Omental fat pad (tissue), 4 donors: Measurements from ENCODE around the gene PPM1M. TPM values are rescaled to one million over a fixed set of nuclear protein-coding genes. Genes with fewer than 3 reads are reported as not detected.

Experiments used
- ATAC-seq: fragments of 150-250 bp; one replicate; pipeline ENCODE4 v1.9.1; 2016; ENCODE audit warnings: mild to moderate bottlenecking, moderate library complexity; ENCODE audit not compliant: low FRiP score
- DNase-seq: peaks from one replicate; pipeline ENCODE4 v3.0.0-alpha.2; 2019; ENCODE audit warnings: low spot score
- total RNA-seq, 4 donors: library from RNA; depleted of rRNA; stranded (reverse); fragments of >200 nt; gene quantifications; one replicate each; pipeline ENCODE4 v1.1.0, GENCODE V29; 2016
- TF ChIP-seq, protein P1 (sequence below), 3 donors: fragments of 450-650 bp; IDR thresholded peaks; one replicate each; pipeline ENCODE4 v1.5.1; 2016 to 2017; ENCODE audit warnings: antibody characterized with exemption in 3 of 3, mild to moderate bottlenecking in 3 of 3, moderate library complexity in 2 of 3

Gene PPM1M
- total RNA-seq, 4 donors from 2014 or later = 17.0 to 32.2 (median 23.9) TPM

DNA sequence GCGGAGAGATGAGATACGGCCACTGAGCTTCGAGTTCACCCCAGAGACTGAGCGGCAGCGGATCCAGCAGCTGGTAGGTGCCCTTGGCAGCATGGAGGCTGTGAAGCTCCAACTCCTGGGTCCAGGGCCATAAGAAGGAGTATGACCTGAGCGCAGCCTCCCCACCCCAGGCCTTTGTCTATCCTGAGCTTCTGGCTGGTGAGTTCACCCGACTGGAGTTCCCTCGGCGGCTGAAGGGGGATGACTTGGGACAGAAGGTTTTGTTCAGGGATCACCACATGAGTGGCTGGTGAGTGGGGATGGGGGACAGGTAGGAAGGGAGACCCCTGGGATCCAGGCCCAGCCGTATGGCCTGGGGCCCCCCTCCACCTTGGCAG lies 2.6 kb downstream of the PPM1M start:
- TF ChIP-seq, protein P1, sequence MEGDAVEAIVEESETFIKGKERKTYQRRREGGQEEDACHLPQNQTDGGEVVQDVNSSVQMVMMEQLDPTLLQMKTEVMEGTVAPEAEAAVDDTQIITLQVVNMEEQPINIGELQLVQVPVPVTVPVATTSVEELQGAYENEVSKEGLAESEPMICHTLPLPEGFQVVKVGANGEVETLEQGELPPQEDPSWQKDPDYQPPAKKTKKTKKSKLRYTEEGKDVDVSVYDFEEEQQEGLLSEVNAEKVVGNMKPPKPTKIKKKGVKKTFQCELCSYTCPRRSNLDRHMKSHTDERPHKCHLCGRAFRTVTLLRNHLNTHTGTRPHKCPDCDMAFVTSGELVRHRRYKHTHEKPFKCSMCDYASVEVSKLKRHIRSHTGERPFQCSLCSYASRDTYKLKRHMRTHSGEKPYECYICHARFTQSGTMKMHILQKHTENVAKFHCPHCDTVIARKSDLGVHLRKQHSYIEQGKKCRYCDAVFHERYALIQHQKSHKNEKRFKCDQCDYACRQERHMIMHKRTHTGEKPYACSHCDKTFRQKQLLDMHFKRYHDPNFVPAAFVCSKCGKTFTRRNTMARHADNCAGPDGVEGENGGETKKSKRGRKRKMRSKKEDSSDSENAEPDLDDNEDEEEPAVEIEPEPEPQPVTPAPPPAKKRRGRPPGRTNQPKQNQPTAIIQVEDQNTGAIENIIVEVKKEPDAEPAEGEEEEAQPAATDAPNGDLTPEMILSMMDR (IDR thresholded peaks at IDR 0.05) = no peak
- DNase-seq = no peak

DNA sequence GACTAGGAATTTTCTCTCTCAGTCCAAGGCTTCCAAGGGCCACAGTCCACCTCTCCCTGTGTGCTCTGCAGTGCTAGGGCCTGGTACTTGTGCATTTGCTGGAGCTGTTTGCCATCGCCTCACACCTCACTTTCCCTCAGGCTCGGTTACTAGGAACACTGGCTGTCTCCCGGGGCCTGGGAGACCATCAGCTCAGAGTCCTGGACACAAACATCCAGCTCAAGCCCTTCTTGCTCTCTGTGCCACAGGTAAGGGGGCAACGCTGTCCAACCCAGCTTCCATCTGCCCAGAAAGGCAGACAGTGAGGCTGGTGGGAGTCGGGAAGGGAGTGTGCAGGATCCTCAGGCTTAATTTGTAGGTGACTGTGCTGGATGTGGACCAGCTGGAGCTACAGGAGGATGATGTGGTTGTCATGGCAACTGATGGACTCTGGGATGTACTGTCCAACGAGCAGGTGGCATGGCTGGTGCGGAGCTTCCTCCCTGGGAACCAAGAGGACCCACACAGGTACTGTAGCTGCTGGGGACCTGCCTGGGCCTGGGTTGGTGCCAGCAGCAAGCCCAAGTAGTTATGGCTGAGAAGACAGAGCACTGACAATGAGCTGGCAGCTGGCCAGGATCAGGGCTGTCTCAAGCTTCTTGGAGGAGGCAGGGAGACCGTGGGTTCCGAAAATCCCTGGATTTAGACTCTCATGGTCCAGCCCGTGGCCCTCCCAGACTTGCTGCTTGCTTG lies 3.4 kb downstream of the PPM1M start:
- ATAC-seq (no peak), DNase-seq (no peak)
- TF ChIP-seq, protein P1 (IDR thresholded peaks at IDR 0.05) = no peak

More for the DNA sequence above, 2.6 kb downstream of the PPM1M start:
- ATAC-seq = no peak

DNA sequence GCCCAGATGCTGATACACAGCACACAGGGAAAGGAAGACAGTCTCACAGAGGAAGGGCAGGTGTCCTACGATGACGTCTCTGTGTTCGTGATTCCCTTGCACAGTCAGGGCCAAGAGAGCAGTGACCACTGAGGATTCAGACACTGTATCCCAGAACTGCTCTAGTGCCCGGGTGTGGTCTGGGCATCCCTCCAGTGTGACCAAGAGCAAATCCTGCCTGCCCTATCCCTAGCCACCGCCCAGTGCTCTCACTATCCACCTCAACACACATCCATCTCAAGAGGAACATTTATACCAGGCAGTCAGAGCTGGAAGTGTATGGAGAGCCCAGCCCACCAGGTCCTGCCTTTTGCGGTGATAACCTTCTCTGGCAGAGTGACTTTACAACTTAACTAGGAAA lies 4.1 kb downstream of the PPM1M start:
- DNase-seq (no peak), ATAC-seq (no peak)
- TF ChIP-seq, protein P1 (IDR thresholded peaks at IDR 0.05) = no peak

DNA sequence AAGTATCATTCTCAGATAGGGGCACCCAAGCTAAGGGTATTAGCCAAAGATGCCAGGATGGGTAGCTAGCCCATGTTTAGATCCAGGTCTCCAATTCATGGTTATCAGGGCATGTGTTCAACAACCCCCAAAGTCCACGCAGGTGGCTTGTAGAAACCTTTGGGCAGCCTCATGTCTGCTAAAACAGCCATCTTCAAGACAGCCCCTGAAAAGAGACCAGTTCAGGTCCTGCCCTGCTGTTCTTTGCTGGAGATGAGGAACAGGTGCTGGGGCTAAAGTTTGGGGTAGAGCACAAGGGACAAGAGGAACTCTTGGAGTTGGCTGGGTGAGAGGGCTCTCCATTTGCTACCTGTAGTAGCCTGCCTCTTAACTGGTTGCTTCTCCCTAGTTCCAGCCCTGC lies 4.6 kb downstream of the PPM1M start:
- TF ChIP-seq, protein P1 (IDR thresholded peaks at IDR 0.05) = no peak
- ATAC-seq = no peak
- DNase-seq = no peak

DNA sequence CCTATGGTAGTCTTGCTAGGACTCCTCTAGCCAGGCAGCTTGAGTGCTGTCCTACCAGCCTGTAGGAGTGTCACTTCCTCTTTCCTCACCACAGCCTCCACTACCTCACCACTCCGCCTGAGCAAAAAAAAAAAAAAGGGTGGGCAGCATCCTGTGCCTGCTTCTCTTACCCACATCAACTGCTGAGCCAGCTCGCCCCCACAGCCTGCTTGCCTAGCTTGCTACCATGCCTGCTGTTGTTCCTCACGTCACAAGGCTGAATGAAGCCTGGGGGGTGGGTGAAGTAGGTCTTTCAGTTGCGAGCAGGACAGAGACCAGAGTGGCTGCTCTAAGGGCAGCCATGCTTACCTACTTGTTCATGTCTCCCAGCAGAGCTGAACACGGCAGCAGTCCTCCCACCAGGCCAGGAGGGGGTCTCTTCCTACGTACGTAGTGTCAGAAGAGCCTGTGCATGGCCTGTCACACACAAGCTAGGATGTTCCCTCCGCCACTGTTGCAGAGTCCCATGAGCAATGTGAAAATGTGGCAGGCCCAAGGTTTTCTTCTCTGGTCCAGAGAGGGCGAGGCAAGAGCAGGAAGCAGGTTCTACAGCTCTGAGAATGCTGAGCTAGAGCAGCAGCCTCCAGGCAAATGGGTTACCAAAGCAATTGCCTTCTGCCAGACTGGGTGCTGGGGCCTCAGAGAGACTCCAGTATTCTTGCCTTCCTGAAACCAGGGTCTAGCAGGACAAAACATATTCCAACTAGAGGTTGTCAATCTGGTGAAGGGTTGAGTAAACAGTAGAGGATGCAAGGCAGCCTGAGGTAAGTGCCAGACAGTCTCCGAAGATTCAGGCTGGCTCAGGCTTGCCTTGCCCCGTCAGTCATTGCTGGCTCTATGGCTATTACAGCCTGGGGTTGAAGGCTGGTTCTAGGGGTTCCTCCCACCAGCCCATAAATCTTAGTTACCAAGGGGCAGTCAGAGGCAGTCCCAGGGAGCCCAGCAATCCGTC lies 8.1 kb downstream of the PPM1M start:
- no peak for DNase-seq
- TF ChIP-seq, protein P1 (IDR thresholded peaks at IDR 0.05) = no peak
- peak; percentile 38 for ATAC-seq

DNA sequence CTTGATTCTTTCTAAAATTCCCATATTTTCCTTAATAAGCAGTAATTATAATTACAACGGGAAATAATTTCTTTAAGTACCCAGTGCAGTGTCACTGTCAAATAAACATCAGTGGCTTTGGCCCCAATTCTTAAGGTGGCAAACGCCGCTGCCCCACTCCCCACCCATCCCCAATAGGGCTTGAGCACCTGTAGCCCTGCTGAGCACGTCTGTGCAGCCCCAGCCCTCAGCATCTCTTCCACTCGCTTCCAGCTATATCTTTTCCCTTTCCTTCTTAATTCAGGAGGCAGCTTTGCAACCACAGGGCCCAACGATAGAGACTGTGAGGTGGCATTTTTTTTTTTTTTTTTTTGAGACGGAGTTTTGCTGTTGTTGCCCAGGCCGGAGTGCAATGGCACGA lies 9.0 kb downstream of the PPM1M start:
- ATAC-seq (no peak), DNase-seq (no peak)
- TF ChIP-seq, protein P1 (IDR thresholded peaks at IDR 0.05) = no peak
